Gastroesophageal sphincter (tissue), 4 donors: Measurements from ENCODE around the gene MRPL3. TPM values are rescaled to one million over a fixed set of nuclear protein-coding genes. Genes with fewer than 3 reads are reported as not detected.

Experiments
- ATAC-seq: fragments of 150-250 bp; one replicate; pipeline ENCODE4 v1.9.1; 2016; ENCODE audit warnings: mild to moderate bottlenecking, moderate library complexity
- H3K27ac ChIP-seq, 4 donors: fragments of 200-600 bp; sonication (generic) in 3 of 4; 1 replicate in 3 of 4; 2 replicates in 1 of 4; pipeline ENCODE4 v1.5.1; 2016 to 2019
- H3K27me3 ChIP-seq: fragments of 200-600 bp; sonication (generic); one replicate; pipeline ENCODE4 v1.5.1; 2019
- H3K36me3 ChIP-seq, 2 donors: fragments of 200-600 bp; sonication (generic); one replicate each; pipeline ENCODE4 v1.5.1; 2019; ENCODE audit warnings: control low read depth in 1 of 2
- H3K4me1 ChIP-seq, 3 donors: fragments of 200-600 bp; sonication (generic); 1 replicate in 2 of 3; 2 replicates in 1 of 3; pipeline ENCODE4 v1.5.1; 2016 to 2019; ENCODE audit warnings: control low read depth in 2 of 3
- H3K4me3 ChIP-seq, 2 donors: fragments of 200-600 bp; sonication (generic); one replicate each; pipeline ENCODE4 v1.5.1; 2019; ENCODE audit warnings: mild to moderate bottlenecking in 1 of 2, moderate library complexity in 1 of 2
- H3K9me3 ChIP-seq, 3 donors: fragments of 200-600 bp; sonication (generic); one replicate each; pipeline ENCODE4 v1.5.1; 2017 to 2019; ENCODE audit warnings: control low read depth in 2 of 3
- EP300 ChIP-seq: sonication (generic); formaldehyde crosslinking; IDR thresholded peaks from one replicate; pipeline ENCODE4 v1.6.1; 2017; ENCODE audit warnings: antibody characterized with exemption, mild to moderate bottlenecking
- POLR2A ChIP-seq, 2 donors: fragments of 450-650 bp; IDR thresholded peaks; one replicate each; pipeline ENCODE4 v1.6.1; 2017; ENCODE audit warnings: antibody characterized with exemption in 2 of 2, mild to moderate bottlenecking in 2 of 2, moderate library complexity in 1 of 2
- POLR2AphosphoS5 ChIP-seq: sonication (generic); formaldehyde crosslinking; IDR thresholded peaks from one replicate; pipeline ENCODE4 v1.6.1; 2017; ENCODE audit warnings: antibody characterized with exemption
- WGBS, 2 donors: methylation state at CpG; one replicate each; pipeline ENCODE4 v1.1.5; 2018; ENCODE audit warnings: low coverage in 1 of 2; 5-methylcytosine and 5-hydroxymethylcytosine counted together
- total RNA-seq, 4 donors: library from RNA; depleted of rRNA; stranded (reverse); fragments of >200 nt; gene quantifications; one replicate each; pipeline ENCODE4 v1.1.0, GENCODE V29; 2016
- TF ChIP-seq, protein P1 (sequence below), 4 experiments: fragments of 200-600 bp in 2 of 4; fragments of 450-650 bp in 2 of 4; sonication (generic) in 1 of 4; IDR thresholded peaks; one replicate each; pipeline ENCODE4 v1.5.1; 2017 to 2019; ENCODE audit warnings: antibody characterized with exemption in 4 of 4, mild to moderate bottlenecking in 2 of 4, moderate library complexity in 2 of 4

MRPL3 gene
- total RNA-seq, 4 donors from 2014 or later = 62.1 to 95.9 (median 85.6) TPM

- no peaks in the 10 kb centered on the region for H3K27me3 ChIP-seq
- H3K4me1 ChIP-seq = no peaks in the 10 kb centered on the region
- peaks cover 0 to 45% of the 10 kb centered on the region in 2 donors for H3K36me3 ChIP-seq
- 64 to 69% methylated on average over 3 of the region's 3 CpGs for WGBS, 2 donors
- ATAC-seq = no peak
- TF ChIP-seq POLR2A (IDR thresholded peaks at IDR 0.05) (no peak), EP300 (no peak), POLR2AphosphoS5 (no peak)
- TF ChIP-seq, protein P1, sequence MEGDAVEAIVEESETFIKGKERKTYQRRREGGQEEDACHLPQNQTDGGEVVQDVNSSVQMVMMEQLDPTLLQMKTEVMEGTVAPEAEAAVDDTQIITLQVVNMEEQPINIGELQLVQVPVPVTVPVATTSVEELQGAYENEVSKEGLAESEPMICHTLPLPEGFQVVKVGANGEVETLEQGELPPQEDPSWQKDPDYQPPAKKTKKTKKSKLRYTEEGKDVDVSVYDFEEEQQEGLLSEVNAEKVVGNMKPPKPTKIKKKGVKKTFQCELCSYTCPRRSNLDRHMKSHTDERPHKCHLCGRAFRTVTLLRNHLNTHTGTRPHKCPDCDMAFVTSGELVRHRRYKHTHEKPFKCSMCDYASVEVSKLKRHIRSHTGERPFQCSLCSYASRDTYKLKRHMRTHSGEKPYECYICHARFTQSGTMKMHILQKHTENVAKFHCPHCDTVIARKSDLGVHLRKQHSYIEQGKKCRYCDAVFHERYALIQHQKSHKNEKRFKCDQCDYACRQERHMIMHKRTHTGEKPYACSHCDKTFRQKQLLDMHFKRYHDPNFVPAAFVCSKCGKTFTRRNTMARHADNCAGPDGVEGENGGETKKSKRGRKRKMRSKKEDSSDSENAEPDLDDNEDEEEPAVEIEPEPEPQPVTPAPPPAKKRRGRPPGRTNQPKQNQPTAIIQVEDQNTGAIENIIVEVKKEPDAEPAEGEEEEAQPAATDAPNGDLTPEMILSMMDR (IDR thresholded peaks at IDR 0.05) = no peak
- H3K4me3 ChIP-seq = no peak overlapping the region
- no peak overlapping the region for H3K27ac ChIP-seq
- no peaks in the 10 kb centered on the region for H3K9me3 ChIP-seq
Observed at GRCh38 chr3:131477813-131478212, 25.0 kb downstream of the MRPL3 start.

DNA sequence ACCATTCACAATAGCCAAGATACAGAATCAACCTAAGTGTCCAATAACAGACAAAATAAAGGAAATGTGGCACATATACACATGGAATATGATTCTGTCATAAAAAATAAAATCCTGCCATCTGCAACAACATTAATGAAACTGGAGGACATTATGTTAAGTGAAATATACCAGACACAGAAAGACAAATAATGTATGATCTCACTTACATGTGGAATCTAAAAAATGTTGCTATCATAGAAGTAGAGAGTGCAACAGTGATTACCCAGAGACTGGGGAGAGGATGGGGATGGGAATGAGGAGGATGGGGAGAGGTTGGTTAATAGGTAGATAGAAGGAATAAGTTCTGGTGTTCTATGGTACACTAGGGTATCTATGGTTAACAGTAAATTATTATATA is 28.7 kb downstream of the MRPL3 start:
- no peak overlapping the region for H3K4me3 ChIP-seq
- no peak for TF ChIP-seq POLR2AphosphoS5
- TF ChIP-seq POLR2A (IDR thresholded peaks at IDR 0.05) = no peak
- TF ChIP-seq, protein P1 (IDR thresholded peaks at IDR 0.05) = no peak
- no peak for TF ChIP-seq EP300
- no peak for ATAC-seq

DNA sequence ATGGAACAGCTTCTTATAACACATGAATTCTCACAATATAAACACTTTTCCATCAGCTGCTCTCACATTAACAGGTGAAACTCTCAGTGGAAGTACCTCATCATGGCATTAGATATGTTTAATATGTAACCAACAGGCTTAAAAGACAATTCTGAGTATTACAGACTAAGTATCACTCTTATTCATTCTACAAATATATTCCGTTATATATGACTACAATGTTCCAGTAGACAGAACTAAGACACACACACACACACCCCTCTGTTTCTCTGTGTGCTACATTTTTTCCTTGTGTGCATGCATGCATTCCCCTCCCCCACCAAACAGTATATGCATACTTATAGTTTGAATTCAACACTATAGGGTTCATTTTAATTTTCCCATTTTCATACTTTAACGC is 32.4 kb downstream of the MRPL3 start:
- no peak for ATAC-seq
- Histone ChIP-seq H3K27me3 (no peaks in the 10 kb centered on the region), H3K4me1 (no peaks in the 10 kb centered on the region), H3K36me3 (peaks cover 7 to 57% of the 10 kb centered on the region in 2 donors), H3K9me3 (no peaks in the 10 kb centered on the region), H3K4me3 (no peak overlapping the region), H3K27ac (no peak overlapping the region)
- WGBS, 2 donors = 97 to 100% methylated on average over 2 of the region's 2 CpGs
- TF ChIP-seq POLR2AphosphoS5 (no peak), POLR2A (IDR thresholded peaks at IDR 0.05) (no peak), EP300 (no peak)
- TF ChIP-seq, protein P1 (IDR thresholded peaks at IDR 0.05) = no peak

More for the DNA sequence above, 28.7 kb downstream of the MRPL3 start:
- peaks cover 0 to 41% of the 10 kb centered on the region in 2 donors for H3K36me3 ChIP-seq
- H3K27ac ChIP-seq = no peak overlapping the region
- H3K4me1 ChIP-seq = no peaks in the 10 kb centered on the region
- no peaks in the 10 kb centered on the region for H3K9me3 ChIP-seq
- H3K27me3 ChIP-seq = no peaks in the 10 kb centered on the region

DNA sequence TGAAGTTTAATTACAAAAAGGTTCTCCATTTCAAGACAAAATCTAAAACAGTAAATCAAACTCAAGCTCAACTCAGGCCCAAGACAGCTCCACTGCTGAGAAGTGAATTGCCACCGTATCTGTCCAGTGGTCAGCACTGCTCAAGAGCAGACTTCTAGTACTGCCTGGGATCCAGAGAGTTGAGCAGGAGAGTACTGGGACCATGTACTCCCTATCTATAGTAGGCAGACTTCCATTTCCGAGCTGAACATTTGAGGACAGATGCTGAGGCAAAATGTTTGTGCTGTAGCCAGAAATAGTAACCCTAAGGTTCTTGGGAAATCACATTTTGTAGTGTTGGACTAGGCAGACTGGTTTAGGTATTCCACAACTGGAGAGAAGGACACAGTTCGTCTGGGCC is 44.1 kb downstream of the MRPL3 start:
- WGBS, 2 donors = 76 to 83% methylated on average over 3 of the region's 3 CpGs

GRCh38 chr3:131457220-131457619 is 45.6 kb downstream of the MRPL3 start:
- no peak for ATAC-seq
- WGBS, 2 donors = 46 to 100% methylated on average over 1 of the region's 1 CpG
- TF ChIP-seq, protein P1 (IDR thresholded peaks at IDR 0.05) = no peak
- no peak for TF ChIP-seq POLR2A (IDR thresholded peaks at IDR 0.05)
- TF ChIP-seq EP300 = no peak
- no peak for TF ChIP-seq POLR2AphosphoS5
- Histone ChIP-seq H3K4me3 (no peak overlapping the region), H3K9me3 (no peaks in the 10 kb centered on the region), H3K36me3 (peaks cover 0 to 34% of the 10 kb centered on the region in 2 donors), H3K4me1 (peaks cover 0 to 4% (median 0%) of the 10 kb centered on the region in 3 donors), H3K27ac (no peak overlapping the region), H3K27me3 (no peaks in the 10 kb centered on the region)

More for the DNA sequence above, 44.1 kb downstream of the MRPL3 start:
- H3K4me1 ChIP-seq = peaks cover 0 to 1% (median 0%) of the 10 kb centered on the region in 3 donors
- no peak for TF ChIP-seq EP300
- TF ChIP-seq POLR2A (IDR thresholded peaks at IDR 0.05) = no peak
- no peak for TF ChIP-seq POLR2AphosphoS5
- TF ChIP-seq, protein P1 (IDR thresholded peaks at IDR 0.05) = no peak
- peaks cover 0 to 46% of the 10 kb centered on the region in 2 donors for H3K36me3 ChIP-seq
- no peaks in the 10 kb centered on the region for H3K27me3 ChIP-seq
- no peak overlapping the region for H3K4me3 ChIP-seq
- H3K27ac ChIP-seq = no peak overlapping the region
- ATAC-seq = no peak
- no peaks in the 10 kb centered on the region for H3K9me3 ChIP-seq
